ENCODE measurements around the gene ITIH3. TPM values are rescaled to one million over a fixed set of nuclear protein-coding genes. Genes with fewer than 3 reads are reported as not detected.

ITIH3 gene
- total and polyA plus RNA-seq, 2 experiments from 2014 or later = 63.3 to 66.9 TPM

DNA sequence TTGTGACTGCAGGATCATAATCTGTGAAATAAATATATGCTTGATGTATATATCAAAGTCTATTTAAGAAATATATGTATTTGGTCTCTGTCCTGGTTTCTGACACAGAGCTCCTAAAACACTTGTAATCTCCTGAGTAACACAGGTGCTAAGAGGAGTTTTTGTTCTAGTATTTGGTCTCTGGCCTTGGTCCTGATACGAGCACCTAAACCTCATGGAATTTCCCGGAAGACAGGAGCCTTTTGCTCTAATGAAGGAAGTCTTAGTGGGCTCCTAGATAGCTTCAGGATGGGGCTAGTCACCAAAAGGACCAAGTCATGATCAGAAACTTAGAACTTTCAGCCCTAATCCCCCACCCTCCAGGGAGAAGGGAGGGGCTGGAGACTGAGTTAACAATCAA, 59.4 kb downstream of the ITIH3 start:
- Histone ChIP-seq H3K27me3 (no peaks in the 10 kb centered on the region), H2AFZ (no peak overlapping the region), H3K9me3 (ENCODE audit: low read depth) (no peaks in the 10 kb centered on the region), H3K4me3 (no peak overlapping the region), H3K27ac (no peak overlapping the region), H3K4me1 (ENCODE audit: insufficient read depth) (no peaks in the 10 kb centered on the region), H3K4me2 (no peak overlapping the region), H3K79me2 (no peaks in the 10 kb centered on the region), H3K9me2 (replicated peaks; ENCODE audit: insufficient read depth) (no peaks in the 10 kb centered on the region), H4K20me1 (ENCODE audit: insufficient read depth, poor library complexity, severe bottlenecking) (no peaks in the 10 kb centered on the region), H3K36me3 (replicated peaks; ENCODE audit: insufficient read depth, low read depth) (no peaks in the 10 kb centered on the region)
- WGBS (ENCODE audit: low lambda C conversion rate, missing lambda C conversion rate) = 76% methylated on average over 2 of the region's 2 CpGs
- TF ChIP-seq, protein P1, sequence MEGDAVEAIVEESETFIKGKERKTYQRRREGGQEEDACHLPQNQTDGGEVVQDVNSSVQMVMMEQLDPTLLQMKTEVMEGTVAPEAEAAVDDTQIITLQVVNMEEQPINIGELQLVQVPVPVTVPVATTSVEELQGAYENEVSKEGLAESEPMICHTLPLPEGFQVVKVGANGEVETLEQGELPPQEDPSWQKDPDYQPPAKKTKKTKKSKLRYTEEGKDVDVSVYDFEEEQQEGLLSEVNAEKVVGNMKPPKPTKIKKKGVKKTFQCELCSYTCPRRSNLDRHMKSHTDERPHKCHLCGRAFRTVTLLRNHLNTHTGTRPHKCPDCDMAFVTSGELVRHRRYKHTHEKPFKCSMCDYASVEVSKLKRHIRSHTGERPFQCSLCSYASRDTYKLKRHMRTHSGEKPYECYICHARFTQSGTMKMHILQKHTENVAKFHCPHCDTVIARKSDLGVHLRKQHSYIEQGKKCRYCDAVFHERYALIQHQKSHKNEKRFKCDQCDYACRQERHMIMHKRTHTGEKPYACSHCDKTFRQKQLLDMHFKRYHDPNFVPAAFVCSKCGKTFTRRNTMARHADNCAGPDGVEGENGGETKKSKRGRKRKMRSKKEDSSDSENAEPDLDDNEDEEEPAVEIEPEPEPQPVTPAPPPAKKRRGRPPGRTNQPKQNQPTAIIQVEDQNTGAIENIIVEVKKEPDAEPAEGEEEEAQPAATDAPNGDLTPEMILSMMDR (IDR thresholded peaks at IDR 0.05; ENCODE audit: poor library complexity) = no peak
- TF ChIP-seq EZH2 (IDR thresholded peaks at IDR 0.05; ENCODE audit: borderline replicate concordance) (no peak), EZH2phosphoT487 (IDR thresholded peaks at IDR 0.05; ENCODE audit: low read depth, severe bottlenecking, unreplicated experiment) (no peak)
- DNase-seq (ENCODE audit: low spot score) = no peak

- Histone ChIP-seq H3K27ac (no peak overlapping the region), H3K9me2 (replicated peaks; ENCODE audit: insufficient read depth) (no peaks in the 10 kb centered on the region), H3K9me3 (ENCODE audit: low read depth) (no peaks in the 10 kb centered on the region), H3K4me2 (no peak overlapping the region), H2AFZ (no peak overlapping the region), H3K27me3 (no peaks in the 10 kb centered on the region), H3K4me3 (no peak overlapping the region), H3K36me3 (replicated peaks; ENCODE audit: insufficient read depth, low read depth) (no peaks in the 10 kb centered on the region), H3K79me2 (no peaks in the 10 kb centered on the region), H4K20me1 (ENCODE audit: insufficient read depth, poor library complexity, severe bottlenecking) (no peaks in the 10 kb centered on the region), H3K4me1 (ENCODE audit: insufficient read depth) (no peaks in the 10 kb centered on the region)
- DNase-seq (ENCODE audit: low spot score) = no peak
- WGBS (ENCODE audit: low lambda C conversion rate, missing lambda C conversion rate) = 95% methylated on average over 5 of the region's 5 CpGs
- TF ChIP-seq, protein P1 (IDR thresholded peaks at IDR 0.05; ENCODE audit: poor library complexity) = no peak
- TF ChIP-seq EZH2phosphoT487 (IDR thresholded peaks at IDR 0.05; ENCODE audit: low read depth, severe bottlenecking, unreplicated experiment) = no peak
- no peak for TF ChIP-seq EZH2 (IDR thresholded peaks at IDR 0.05; ENCODE audit: borderline replicate concordance)
Observed at GRCh38 chr3:52856666-52857065, 62.1 kb downstream of the ITIH3 start.

DNA sequence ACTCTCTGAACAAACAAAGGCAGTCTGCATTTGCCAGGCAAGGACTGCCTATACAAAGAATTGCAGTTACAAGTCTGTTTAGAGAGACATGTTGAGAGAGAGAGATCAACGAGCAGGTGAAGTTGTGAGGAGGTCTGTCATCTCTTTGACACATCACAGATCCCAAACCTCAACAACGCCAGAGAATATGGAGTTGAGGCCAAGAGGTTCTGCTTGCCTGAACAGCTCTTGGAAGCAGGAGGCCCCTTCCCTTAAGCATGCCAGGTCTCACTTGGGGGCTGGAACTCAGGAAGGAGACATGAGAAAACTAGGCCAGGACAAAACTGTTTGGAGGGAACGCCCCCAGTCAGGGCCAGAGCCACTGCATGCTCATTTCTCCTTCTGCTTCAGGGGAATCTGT, 62.5 kb downstream of the ITIH3 start:
- WGBS (ENCODE audit: low lambda C conversion rate, missing lambda C conversion rate) = 68% methylated on average over 3 of the region's 3 CpGs
- no peak overlapping the region for H2AFZ ChIP-seq
- H3K79me2 ChIP-seq = no peaks in the 10 kb centered on the region
- H3K27ac ChIP-seq = no peak overlapping the region
- H3K9me2 ChIP-seq (replicated peaks; ENCODE audit: insufficient read depth) = no peaks in the 10 kb centered on the region
- no peaks in the 10 kb centered on the region for H4K20me1 ChIP-seq (ENCODE audit: insufficient read depth, poor library complexity, severe bottlenecking)
- H3K9me3 ChIP-seq (ENCODE audit: low read depth) = no peaks in the 10 kb centered on the region
- H3K4me2 ChIP-seq = no peak overlapping the region
- no peaks in the 10 kb centered on the region for H3K27me3 ChIP-seq
- DNase-seq (ENCODE audit: low spot score) = no peak
- H3K36me3 ChIP-seq (replicated peaks; ENCODE audit: insufficient read depth, low read depth) = no peaks in the 10 kb centered on the region
- no peaks in the 10 kb centered on the region for H3K4me1 ChIP-seq (ENCODE audit: insufficient read depth)
- H3K4me3 ChIP-seq = no peak overlapping the region
- no peak for TF ChIP-seq EZH2phosphoT487 (IDR thresholded peaks at IDR 0.05; ENCODE audit: low read depth, severe bottlenecking, unreplicated experiment)
- TF ChIP-seq EZH2 (IDR thresholded peaks at IDR 0.05; ENCODE audit: borderline replicate concordance) = no peak
- TF ChIP-seq, protein P1 (IDR thresholded peaks at IDR 0.05; ENCODE audit: poor library complexity) = no peak

DNA sequence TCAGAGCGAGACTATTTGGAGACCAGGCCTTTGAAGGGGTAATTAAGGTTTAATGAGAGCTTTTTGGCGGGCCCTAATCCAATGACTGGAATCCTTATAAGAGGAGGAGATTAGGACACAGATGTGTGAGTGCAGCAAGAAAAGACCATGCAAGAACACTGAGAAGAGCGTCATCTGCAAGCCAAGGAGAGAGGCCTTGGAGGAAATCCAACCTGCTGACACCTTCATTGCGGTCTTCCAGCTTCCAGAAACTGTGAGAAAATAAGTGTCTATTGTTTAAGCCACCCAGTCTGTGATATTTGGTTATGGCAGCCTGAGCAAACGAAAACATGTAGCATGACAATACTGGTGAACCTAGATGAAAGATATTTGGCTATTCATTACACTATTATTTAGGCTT, 63.3 kb downstream of the ITIH3 start:
- no peak for DNase-seq (ENCODE audit: low spot score)
- no peaks in the 10 kb centered on the region for H3K79me2 ChIP-seq
- H3K27me3 ChIP-seq = no peaks in the 10 kb centered on the region
- no peak overlapping the region for H2AFZ ChIP-seq
- no peak overlapping the region for H3K4me2 ChIP-seq
- no peak for TF ChIP-seq EZH2 (IDR thresholded peaks at IDR 0.05; ENCODE audit: borderline replicate concordance)
- TF ChIP-seq, protein P1 (IDR thresholded peaks at IDR 0.05; ENCODE audit: poor library complexity) = no peak
- no peak for TF ChIP-seq EZH2phosphoT487 (IDR thresholded peaks at IDR 0.05; ENCODE audit: low read depth, severe bottlenecking, unreplicated experiment)
- H3K36me3 ChIP-seq (replicated peaks; ENCODE audit: insufficient read depth, low read depth) = no peaks in the 10 kb centered on the region
- no peak overlapping the region for H3K4me3 ChIP-seq
- no peaks in the 10 kb centered on the region for H4K20me1 ChIP-seq (ENCODE audit: insufficient read depth, poor library complexity, severe bottlenecking)
- 89% methylated on average over 5 of the region's 5 CpGs for WGBS (ENCODE audit: low lambda C conversion rate, missing lambda C conversion rate)
- H3K9me3 ChIP-seq (ENCODE audit: low read depth) = no peaks in the 10 kb centered on the region
- no peaks in the 10 kb centered on the region for H3K9me2 ChIP-seq (replicated peaks; ENCODE audit: insufficient read depth)
- H3K4me1 ChIP-seq (ENCODE audit: insufficient read depth) = no peaks in the 10 kb centered on the region
- H3K27ac ChIP-seq = no peak overlapping the region
